Measurements from ENCODE around the gene PRKAG1.

Gene PRKAG1

GRCh38 chr12:48977290-48978281 lies 41.0 kb downstream of the PRKAG1 start:
- in situ Hi-C loops (cut with HindIII; ENCODE audit: low pct_ligation_motif_present, low pct_unique_long_range_greater_than_20kb, low sequenced_read_pairs), result no loop called here
- peak; percentile 72 for DNase-seq

- DNase-seq, result peak; percentile 26
- in situ Hi-C loops (cut with HindIII; ENCODE audit: low pct_ligation_motif_present, low pct_unique_long_range_greater_than_20kb, low sequenced_read_pairs), result no loop called here
Measured at GRCh38 chr12:48973941-48974673, 44.5 kb downstream of the PRKAG1 start.

DNA sequence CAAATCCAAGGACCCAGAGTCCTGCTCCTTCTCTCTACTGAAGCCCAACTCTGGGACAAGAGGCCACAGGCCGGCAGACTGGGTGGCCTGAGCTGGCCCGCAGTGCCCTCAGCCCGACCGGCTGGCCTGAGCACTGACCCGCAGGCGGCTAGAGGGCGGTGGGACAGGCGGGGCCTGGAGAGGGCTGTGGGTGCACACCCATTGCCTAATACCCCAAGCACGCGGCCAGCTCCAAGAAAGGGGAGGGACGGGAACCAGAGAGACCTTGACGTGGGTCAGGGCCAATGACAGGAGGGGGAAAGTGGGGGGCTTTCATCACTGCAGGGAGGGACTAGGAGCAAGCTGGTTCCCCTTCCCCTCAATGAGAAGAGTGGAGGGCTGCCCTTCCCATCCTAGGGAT lies 45.0 kb downstream of the PRKAG1 start:
- no peak for DNase-seq
- in situ Hi-C loops (cut with HindIII; ENCODE audit: low pct_ligation_motif_present, low pct_unique_long_range_greater_than_20kb, low sequenced_read_pairs), result no loop called here

GRCh38 chr12:48972952-48973483 lies 45.6 kb downstream of the PRKAG1 start:
- DNase-seq, result no peak
- in situ Hi-C loops (cut with HindIII; ENCODE audit: low pct_ligation_motif_present, low pct_unique_long_range_greater_than_20kb, low sequenced_read_pairs), result no loop called here

DNA sequence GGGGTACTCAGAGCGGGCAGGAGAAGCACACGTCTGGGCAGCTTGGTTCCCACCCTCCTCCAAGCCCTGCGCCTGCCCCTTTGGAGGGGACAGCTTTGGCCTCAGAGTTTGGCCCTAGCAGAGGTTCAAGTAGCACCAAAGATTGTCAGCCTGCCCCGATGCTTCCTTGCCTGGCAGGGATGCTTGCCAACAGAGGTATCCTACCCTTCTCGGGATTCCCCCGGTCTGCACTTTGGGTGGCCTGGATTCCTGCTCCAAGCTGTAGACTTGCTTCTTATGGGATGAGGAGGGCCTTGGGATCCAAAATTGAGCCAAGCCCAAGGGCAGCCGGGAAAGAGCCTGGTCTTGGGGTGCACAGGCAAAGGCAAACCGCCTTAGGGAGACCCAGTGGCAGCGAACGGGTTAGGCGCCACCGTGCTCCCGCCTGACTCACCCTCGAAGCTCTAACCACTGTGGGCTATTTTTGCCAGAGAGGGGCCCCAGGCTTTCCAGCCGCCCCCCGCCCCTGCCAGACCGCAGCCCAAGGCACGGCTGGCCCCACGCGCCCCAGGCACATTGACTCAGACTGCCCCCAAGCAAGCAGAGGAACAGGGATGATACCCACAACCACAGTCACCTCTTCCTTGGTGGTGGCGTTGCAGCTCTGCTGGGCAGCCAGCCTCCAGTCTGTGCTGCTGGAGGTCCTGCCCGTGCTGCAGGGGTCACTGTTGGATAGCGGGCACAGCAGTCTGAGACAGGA lies 46.2 kb downstream of the PRKAG1 start:
- DNase-seq, result no peak
- in situ Hi-C loops (cut with HindIII; ENCODE audit: low pct_ligation_motif_present, low pct_unique_long_range_greater_than_20kb, low sequenced_read_pairs), result no loop called here

DNA sequence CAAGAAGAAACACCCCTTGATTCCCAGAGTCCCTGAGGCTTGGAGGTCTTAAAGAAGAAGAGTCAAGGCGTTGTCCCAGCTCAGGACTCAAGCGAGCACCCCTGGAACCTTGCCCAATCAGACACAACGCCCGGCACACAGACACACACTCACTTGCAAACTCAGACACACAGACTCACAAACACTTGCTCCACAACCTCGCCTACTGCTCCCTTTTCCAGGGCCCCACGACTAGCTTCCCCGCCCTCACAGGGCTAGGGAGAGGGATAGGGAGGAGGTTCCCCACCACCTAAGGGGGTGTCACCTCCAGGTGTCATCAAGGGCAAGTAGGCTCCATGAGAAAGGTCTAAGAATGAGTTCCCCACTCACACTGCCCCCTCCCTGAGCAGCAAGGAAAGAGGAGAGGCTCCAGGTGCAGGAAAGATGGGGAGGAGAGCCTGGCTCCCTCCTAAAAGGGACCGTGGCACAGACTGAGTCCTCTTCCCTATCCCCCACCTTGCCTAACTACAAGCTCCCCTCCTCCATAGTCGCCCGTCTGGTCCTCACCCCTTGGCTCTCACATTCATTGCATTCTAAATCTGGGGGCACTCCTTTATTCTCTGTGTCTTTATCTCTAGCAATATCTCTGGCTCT lies 47.8 kb downstream of the PRKAG1 start:
- in situ Hi-C loops (cut with HindIII; ENCODE audit: low pct_ligation_motif_present, low pct_unique_long_range_greater_than_20kb, low sequenced_read_pairs), result no loop called here
- no peak for DNase-seq

- no peak for DNase-seq
- in situ Hi-C loops (cut with HindIII; ENCODE audit: low pct_ligation_motif_present, low pct_unique_long_range_greater_than_20kb, low sequenced_read_pairs), result no loop called here
Measured at GRCh38 chr12:48969833-48970701, 48.5 kb downstream of the PRKAG1 start.

GRCh38 chr12:48969160-48969771 lies 49.3 kb downstream of the PRKAG1 start:
- in situ Hi-C loops (cut with HindIII; ENCODE audit: low pct_ligation_motif_present, low pct_unique_long_range_greater_than_20kb, low sequenced_read_pairs), result no loop called here
- no peak for DNase-seq

- in situ Hi-C loops (cut with HindIII; ENCODE audit: low pct_ligation_motif_present, low pct_unique_long_range_greater_than_20kb, low sequenced_read_pairs), result no loop called here
- DNase-seq, result no peak
Measured at GRCh38 chr12:48968467-48968866, 50.1 kb downstream of the PRKAG1 start.

- no peak for DNase-seq
- in situ Hi-C loops (cut with HindIII; ENCODE audit: low pct_ligation_motif_present, low pct_unique_long_range_greater_than_20kb, low sequenced_read_pairs), result no loop called here
Measured at GRCh38 chr12:48967991-48968390, 50.6 kb downstream of the PRKAG1 start.

DNA sequence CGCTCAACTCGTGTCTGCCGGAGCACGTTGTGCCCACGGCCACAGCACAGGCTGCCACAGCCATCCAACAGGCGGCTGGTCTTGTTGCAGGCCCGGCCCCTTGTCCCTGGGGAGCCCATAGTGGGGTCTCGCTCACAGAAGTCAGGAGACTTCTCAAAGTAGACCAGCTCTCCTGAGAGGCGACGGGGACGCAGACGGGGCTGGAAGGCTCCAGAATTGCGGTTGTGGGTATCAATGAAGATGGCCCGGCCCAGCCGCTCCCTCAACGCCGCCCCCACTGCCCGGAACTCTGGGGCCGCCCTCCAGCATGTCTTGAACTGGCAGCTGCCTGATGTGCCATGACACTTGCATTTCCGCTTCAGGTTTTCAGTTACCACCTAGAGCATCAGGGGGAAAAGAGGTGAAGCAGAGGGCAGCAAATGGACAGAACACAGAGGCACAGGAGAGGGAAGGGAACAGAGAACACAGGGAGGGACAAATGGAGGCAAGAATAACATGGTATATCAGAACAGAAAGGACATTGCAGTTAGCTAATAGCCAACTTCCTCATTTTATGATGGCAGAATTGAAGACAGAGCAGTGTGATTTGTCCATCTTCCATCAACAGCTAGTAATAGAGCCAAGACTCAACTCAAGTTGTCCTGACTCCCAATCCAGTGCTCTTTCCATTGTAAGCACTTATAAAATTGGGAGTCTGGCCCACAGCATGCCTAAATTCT lies 52.2 kb downstream of the PRKAG1 start:
- no peak for DNase-seq
- in situ Hi-C loops (cut with HindIII; ENCODE audit: low pct_ligation_motif_present, low pct_unique_long_range_greater_than_20kb, low sequenced_read_pairs), result no loop called here

GRCh38 chr12:48965298-48965838 lies 53.2 kb downstream of the PRKAG1 start:
- DNase-seq, result peak; percentile 46
- in situ Hi-C loops (cut with HindIII; ENCODE audit: low pct_ligation_motif_present, low pct_unique_long_range_greater_than_20kb, low sequenced_read_pairs), result no loop called here

GRCh38 chr12:48961801-48962200 lies 56.8 kb downstream of the PRKAG1 start:
- in situ Hi-C loops (cut with HindIII; ENCODE audit: low pct_ligation_motif_present, low pct_unique_long_range_greater_than_20kb, low sequenced_read_pairs), result no loop called here
- no peak for DNase-seq

GRCh38 chr12:48961331-48961730 lies 57.2 kb downstream of the PRKAG1 start:
- no peak for DNase-seq
- in situ Hi-C loops (cut with HindIII; ENCODE audit: low pct_ligation_motif_present, low pct_unique_long_range_greater_than_20kb, low sequenced_read_pairs), result no loop called here

DNA sequence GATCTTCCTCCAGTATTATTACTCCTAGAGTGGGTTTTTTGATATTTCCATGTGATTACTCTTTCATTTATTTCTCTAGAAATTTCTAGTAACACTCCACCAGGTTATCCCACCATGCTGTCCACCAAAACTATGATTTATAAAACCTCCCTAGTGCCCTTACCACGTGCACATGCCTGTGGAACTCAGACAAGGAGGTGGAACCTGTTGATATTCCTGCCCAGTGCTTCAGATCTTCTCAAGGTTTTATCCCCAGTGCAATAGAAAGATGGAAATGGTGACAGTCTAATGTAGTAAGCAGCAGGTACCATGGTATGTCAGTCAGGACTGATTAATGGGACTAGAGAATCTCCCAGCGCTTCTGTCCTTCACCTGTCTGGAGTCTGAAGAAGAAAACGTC lies 57.7 kb downstream of the PRKAG1 start:
- in situ Hi-C loops (cut with HindIII; ENCODE audit: low pct_ligation_motif_present, low pct_unique_long_range_greater_than_20kb, low sequenced_read_pairs), result no loop called here
- no peak for DNase-seq

- no peak for DNase-seq
- in situ Hi-C loops (cut with HindIII; ENCODE audit: low pct_ligation_motif_present, low pct_unique_long_range_greater_than_20kb, low sequenced_read_pairs), result no loop called here
Measured at GRCh38 chr12:48958049-48958388, 60.6 kb downstream of the PRKAG1 start.

All from ACHN (cell line).